Measurements from ENCODE around the gene FLVCR1.

DNA sequence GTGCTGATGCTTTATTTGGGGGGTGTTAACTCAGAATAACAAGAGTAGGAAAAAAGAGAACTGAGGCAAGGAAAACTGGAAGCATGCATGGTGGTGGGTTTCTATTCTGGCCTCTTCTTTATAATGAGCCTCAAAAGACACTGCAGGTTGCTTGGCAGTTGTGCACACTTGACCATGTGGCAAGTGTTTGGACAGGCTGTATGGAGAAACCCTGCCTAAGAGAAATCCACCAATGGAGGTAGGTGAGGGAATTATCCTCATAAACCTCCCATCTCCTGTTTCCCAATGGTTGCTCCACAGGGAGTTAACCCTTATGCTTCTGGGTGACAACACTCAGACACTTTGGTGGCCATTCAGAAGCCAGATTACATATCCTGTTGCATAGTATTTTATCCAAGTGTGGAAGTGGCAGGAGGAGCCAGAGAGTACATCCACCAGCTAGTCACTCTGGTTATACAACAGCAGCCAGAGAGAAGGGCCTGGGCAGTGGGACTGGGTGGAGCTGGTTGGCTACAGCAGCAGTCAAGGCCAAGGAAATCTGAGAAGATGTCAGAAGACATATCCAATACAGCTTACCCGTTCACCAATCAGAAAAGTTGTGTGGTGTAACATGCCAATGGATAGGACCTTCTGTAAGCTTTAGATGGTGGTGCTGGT is 75.9 kb downstream of the FLVCR1 start:
- TF ChIP-seq, protein P1, sequence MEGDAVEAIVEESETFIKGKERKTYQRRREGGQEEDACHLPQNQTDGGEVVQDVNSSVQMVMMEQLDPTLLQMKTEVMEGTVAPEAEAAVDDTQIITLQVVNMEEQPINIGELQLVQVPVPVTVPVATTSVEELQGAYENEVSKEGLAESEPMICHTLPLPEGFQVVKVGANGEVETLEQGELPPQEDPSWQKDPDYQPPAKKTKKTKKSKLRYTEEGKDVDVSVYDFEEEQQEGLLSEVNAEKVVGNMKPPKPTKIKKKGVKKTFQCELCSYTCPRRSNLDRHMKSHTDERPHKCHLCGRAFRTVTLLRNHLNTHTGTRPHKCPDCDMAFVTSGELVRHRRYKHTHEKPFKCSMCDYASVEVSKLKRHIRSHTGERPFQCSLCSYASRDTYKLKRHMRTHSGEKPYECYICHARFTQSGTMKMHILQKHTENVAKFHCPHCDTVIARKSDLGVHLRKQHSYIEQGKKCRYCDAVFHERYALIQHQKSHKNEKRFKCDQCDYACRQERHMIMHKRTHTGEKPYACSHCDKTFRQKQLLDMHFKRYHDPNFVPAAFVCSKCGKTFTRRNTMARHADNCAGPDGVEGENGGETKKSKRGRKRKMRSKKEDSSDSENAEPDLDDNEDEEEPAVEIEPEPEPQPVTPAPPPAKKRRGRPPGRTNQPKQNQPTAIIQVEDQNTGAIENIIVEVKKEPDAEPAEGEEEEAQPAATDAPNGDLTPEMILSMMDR (IDR thresholded peaks at IDR 0.05), result no peak
- no peak for TF ChIP-seq POLR2A (IDR thresholded peaks at IDR 0.05)

Data from uterus (tissue), 2 donors.